ENCODE data around the gene ACRBP.

- TF ChIP-seq EZH2 (IDR thresholded peaks at IDR 0.05; ENCODE audit: insufficient read depth, poor library complexity, severe bottlenecking): no peak
- no peak for TF ChIP-seq EZH2phosphoT487 (IDR thresholded peaks at IDR 0.05; ENCODE audit: insufficient read depth, low read depth)
Measured at GRCh38 chr12:6603095-6603567, 44.1 kb downstream of the ACRBP start.
